ENCODE measurements around the gene SLAMF9. TPM values are rescaled to one million over a fixed set of nuclear protein-coding genes. Genes with fewer than 3 reads are reported as not detected.

The SLAMF9 gene
- total RNA-seq, 1 donor from 2014 or later: 0.43 TPM

GRCh38 chr1:159929155-159930051, 24.6 kb downstream of the SLAMF9 start:
- Mint-ChIP-seq H3K27ac (ENCODE audit: unreplicated experiment) (no peak overlapping the region), H3K4me1 (ENCODE audit: low read depth, unreplicated experiment) (peaks cover 10% of the 10 kb centered on the region), H3K27me3 (ENCODE audit: low read depth, unreplicated experiment) (peaks cover 24% of the 10 kb centered on the region), H3K9me3 (ENCODE audit: unreplicated experiment) (no peaks in the 10 kb centered on the region), H3K4me3 (ENCODE audit: unreplicated experiment) (no peak overlapping the region), H3K36me3 (ENCODE audit: low read depth, unreplicated experiment) (peaks cover 6% of the 10 kb centered on the region)
- no peak for DNase-seq (ENCODE audit: low read depth)
- Histone ChIP-seq H3K36me3 (ENCODE audit: insufficient read depth, low read length) (no peaks in the 10 kb centered on the region), H4K20me1 (ENCODE audit: insufficient read depth, low read length) (peaks cover 5% of the 10 kb centered on the region), H3K4me3 (ENCODE audit: insufficient read depth, low read depth, low read length) (no peak overlapping the region), H3K27me3 (ENCODE audit: insufficient read depth, low read length) (no peaks in the 10 kb centered on the region), H3K27ac (ENCODE audit: low read depth, low read length) (no peak overlapping the region), H3K9ac (ENCODE audit: low read length) (no peak overlapping the region), H3K4me1 (ENCODE audit: insufficient read depth, low read length) (no peaks in the 10 kb centered on the region), H3K79me2 (ENCODE audit: insufficient read depth, low read length) (peaks cover 13% of the 10 kb centered on the region), H2AFZ (ENCODE audit: low read depth, low read length) (no peak overlapping the region), H3K9me3 (ENCODE audit: insufficient read depth, low read depth, low read length) (no peaks in the 10 kb centered on the region), H3K4me2 (ENCODE audit: low read length) (no peak overlapping the region)
- no peak for FAIRE-seq
- TF ChIP-seq CTCF (IDR thresholded peaks at IDR 0.05; ENCODE audit: insufficient read depth, low read depth, low read length) (no peak), EZH2 (IDR thresholded peaks at IDR 0.05; ENCODE audit: insufficient read depth, low read length) (no peak)

- H3K36me3 Mint-ChIP-seq (ENCODE audit: low read depth, unreplicated experiment): peaks cover 5% of the 10 kb centered on the region
- H3K4me2 ChIP-seq (ENCODE audit: low read length): no peak overlapping the region
- no peak for DNase-seq (ENCODE audit: low read depth)
These were observed 25.5 kb downstream of the SLAMF9 start for GRCh38 chr1:159928491-159929050.

More at GRCh38 chr1:159928491-159929050, 25.5 kb downstream of the SLAMF9 start:
- no peak for TF ChIP-seq CTCF (IDR thresholded peaks at IDR 0.05; ENCODE audit: insufficient read depth, low read depth, low read length)
- TF ChIP-seq EZH2 (IDR thresholded peaks at IDR 0.05; ENCODE audit: insufficient read depth, low read length): no peak
- H3K27me3 ChIP-seq (ENCODE audit: insufficient read depth, low read length): no peaks in the 10 kb centered on the region
- no peak overlapping the region for H3K4me3 ChIP-seq (ENCODE audit: insufficient read depth, low read depth, low read length)
- Mint-ChIP-seq H3K27ac (ENCODE audit: unreplicated experiment) (no peak overlapping the region), H3K27me3 (ENCODE audit: low read depth, unreplicated experiment) (peaks cover 18% of the 10 kb centered on the region), H3K4me1 (ENCODE audit: low read depth, unreplicated experiment) (peaks cover 10% of the 10 kb centered on the region), H3K9me3 (ENCODE audit: unreplicated experiment) (no peaks in the 10 kb centered on the region), H3K4me3 (ENCODE audit: unreplicated experiment) (no peak overlapping the region)
- H3K79me2 ChIP-seq (ENCODE audit: insufficient read depth, low read length): peaks cover 22% of the 10 kb centered on the region
- FAIRE-seq: no peak
- peaks cover 4% of the 10 kb centered on the region for H3K4me1 ChIP-seq (ENCODE audit: insufficient read depth, low read length)
- no peaks in the 10 kb centered on the region for H3K36me3 ChIP-seq (ENCODE audit: insufficient read depth, low read length)
- H4K20me1 ChIP-seq (ENCODE audit: insufficient read depth, low read length): peaks cover 6% of the 10 kb centered on the region
- H3K9me3 ChIP-seq (ENCODE audit: insufficient read depth, low read depth, low read length): no peaks in the 10 kb centered on the region
- no peak overlapping the region for H2AFZ ChIP-seq (ENCODE audit: low read depth, low read length)
- H3K27ac ChIP-seq (ENCODE audit: low read depth, low read length): no peak overlapping the region
- no peak overlapping the region for H3K9ac ChIP-seq (ENCODE audit: low read length)

All from astrocyte (in vitro differentiated cells and primary cell).